Kidney epithelial cell (primary cell): ENCODE data around the gene WBP2. TPM values are rescaled to one million over a fixed set of nuclear protein-coding genes. Genes with fewer than 3 reads are reported as not detected.

ENCODE experiments used
- DNase-seq: peaks from one replicate; pipeline ENCODE4 v3.0.0-alpha.2; 2010; ENCODE audit warnings: low read depth
- H3K27me3 ChIP-seq: 2 replicates; pipeline ENCODE4 v1.6.0; 2011; ENCODE audit warnings: low read length; ENCODE audit not compliant: control insufficient read depth, insufficient read depth
- H3K36me3 ChIP-seq: 2 replicates; pipeline ENCODE4 v1.5.1; 2011; ENCODE audit warnings: low read length; ENCODE audit not compliant: control insufficient read depth, insufficient read depth
- H3K4me3 ChIP-seq: 2 replicates; pipeline ENCODE4 v1.5.1; 2011; ENCODE audit warnings: low read depth, mild to moderate bottlenecking, control low read depth, low read length
- total RNA-seq: library from RNA; depleted of rRNA; stranded (reverse); fragments of >200 nt; gene quantifications from 2 replicates; pipeline ENCODE4 v1.2.3, GENCODE V29; 2015
- TF ChIP-seq, protein P1 (sequence below): IDR thresholded peaks from 2 replicates; pipeline ENCODE4 v1.5.1; 2011; ENCODE audit warnings: mild to moderate bottlenecking, moderate library complexity, low read length, control low read depth, inconsistent platforms; ENCODE audit not compliant: insufficient read depth, poor library complexity, severe bottlenecking

The WBP2 gene
- total RNA-seq, 1 donor from 2014 or later = 105 TPM

DNA sequence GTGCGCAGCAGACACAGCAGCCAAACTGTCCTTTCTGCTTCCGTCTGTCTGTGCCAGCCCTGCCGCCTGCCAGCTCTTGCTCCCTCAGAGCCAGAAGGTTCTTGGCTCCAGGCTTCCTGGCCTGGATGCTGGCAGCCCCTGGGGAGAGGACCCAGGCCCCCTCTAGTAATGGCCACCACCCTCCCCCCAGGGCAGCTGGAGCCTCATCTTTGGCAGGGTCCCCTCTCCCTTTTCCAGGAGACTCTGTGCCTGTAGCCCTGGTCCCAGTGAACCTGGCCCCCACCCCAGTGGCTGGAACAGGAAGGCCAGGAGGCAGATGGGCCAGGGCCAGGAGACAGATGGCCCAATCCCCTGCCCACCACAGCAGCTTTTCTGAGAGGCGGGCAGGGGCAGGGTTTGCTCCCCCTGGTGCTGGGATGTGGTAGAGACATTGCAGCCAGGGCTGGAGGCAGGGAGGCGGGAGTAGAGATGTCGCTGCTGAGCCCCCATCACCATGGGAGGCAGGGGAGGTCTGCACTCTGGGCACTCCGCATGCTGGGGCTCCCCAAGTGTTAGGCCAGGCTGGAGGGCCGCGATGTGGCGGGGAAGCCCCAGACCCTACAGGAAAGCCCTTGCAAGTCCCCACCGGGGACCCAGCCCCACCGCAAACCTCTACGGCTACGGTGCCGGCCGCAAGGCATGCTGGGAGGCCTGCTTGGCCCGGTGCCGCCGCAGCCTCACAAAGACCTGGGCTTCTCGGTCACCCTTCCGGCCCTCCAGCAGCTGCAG lies 27.6 kb downstream of the WBP2 start:
- Histone ChIP-seq H3K4me3 (no peak overlapping the region), H3K36me3 (no peaks in the 10 kb centered on the region), H3K27me3 (no peaks in the 10 kb centered on the region)
- TF ChIP-seq, protein P1, sequence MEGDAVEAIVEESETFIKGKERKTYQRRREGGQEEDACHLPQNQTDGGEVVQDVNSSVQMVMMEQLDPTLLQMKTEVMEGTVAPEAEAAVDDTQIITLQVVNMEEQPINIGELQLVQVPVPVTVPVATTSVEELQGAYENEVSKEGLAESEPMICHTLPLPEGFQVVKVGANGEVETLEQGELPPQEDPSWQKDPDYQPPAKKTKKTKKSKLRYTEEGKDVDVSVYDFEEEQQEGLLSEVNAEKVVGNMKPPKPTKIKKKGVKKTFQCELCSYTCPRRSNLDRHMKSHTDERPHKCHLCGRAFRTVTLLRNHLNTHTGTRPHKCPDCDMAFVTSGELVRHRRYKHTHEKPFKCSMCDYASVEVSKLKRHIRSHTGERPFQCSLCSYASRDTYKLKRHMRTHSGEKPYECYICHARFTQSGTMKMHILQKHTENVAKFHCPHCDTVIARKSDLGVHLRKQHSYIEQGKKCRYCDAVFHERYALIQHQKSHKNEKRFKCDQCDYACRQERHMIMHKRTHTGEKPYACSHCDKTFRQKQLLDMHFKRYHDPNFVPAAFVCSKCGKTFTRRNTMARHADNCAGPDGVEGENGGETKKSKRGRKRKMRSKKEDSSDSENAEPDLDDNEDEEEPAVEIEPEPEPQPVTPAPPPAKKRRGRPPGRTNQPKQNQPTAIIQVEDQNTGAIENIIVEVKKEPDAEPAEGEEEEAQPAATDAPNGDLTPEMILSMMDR = peak; percentile 82
- DNase-seq = no peak

GRCh38 chr17:75826561-75827307 lies 28.4 kb downstream of the WBP2 start:
- no peaks in the 10 kb centered on the region for H3K27me3 ChIP-seq
- no peak for DNase-seq
- no peaks in the 10 kb centered on the region for H3K36me3 ChIP-seq
- TF ChIP-seq, protein P1 = no peak
- H3K4me3 ChIP-seq = no peak overlapping the region

- Histone ChIP-seq H3K4me3 (no peak overlapping the region), H3K36me3 (no peaks in the 10 kb centered on the region), H3K27me3 (no peaks in the 10 kb centered on the region)
- no peak for DNase-seq
- TF ChIP-seq, protein P1 = no peak
These were observed 29.3 kb downstream of the WBP2 start for GRCh38 chr17:75825748-75826370.

DNA sequence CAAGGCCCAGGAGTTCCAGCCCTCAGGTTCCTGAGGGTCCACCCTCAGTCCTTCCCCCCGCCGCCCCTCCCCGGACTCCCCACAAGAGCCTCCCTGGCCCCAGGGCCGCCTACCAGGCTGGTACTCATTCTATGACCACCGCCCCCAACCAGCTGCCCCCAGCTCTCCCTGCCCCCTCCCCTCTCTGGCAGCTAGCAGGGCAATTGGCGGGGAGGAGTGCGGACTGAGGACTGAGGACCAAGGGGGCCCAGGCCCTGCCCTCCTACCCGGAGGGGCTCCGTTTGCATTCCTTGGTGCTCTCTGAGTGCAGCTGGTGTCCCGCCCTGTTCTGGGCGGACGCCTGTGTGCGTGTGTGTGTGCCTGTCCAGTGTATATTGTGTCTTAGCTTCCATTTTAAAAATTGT lies 30.0 kb downstream of the WBP2 start:
- no peak overlapping the region for H3K4me3 ChIP-seq
- TF ChIP-seq, protein P1 = no peak
- no peak for DNase-seq
- no peaks in the 10 kb centered on the region for H3K36me3 ChIP-seq
- no peaks in the 10 kb centered on the region for H3K27me3 ChIP-seq

- Histone ChIP-seq H3K36me3 (no peaks in the 10 kb centered on the region), H3K4me3 (no peak overlapping the region)
- TF ChIP-seq, protein P1 = no peak
These were observed 30.5 kb downstream of the WBP2 start for GRCh38 chr17:75824666-75825065.

More at GRCh38 chr17:75824666-75825065, 30.5 kb downstream of the WBP2 start:
- no peak for DNase-seq
- no peaks in the 10 kb centered on the region for H3K27me3 ChIP-seq
